HG03469 (cell line): ENCODE measurements around the gene ITGA11.

Experiments used
- ATAC-seq: cut with Tn5 transposase; IDR thresholded peaks from one replicate; pipeline ENCODE4 v1.9.1; 2021; ENCODE audit warnings: mild to moderate bottlenecking, moderate library complexity, moderate number of reproducible peaks; ENCODE audit not compliant: unreplicated experiment

ITGA11 gene

DNA sequence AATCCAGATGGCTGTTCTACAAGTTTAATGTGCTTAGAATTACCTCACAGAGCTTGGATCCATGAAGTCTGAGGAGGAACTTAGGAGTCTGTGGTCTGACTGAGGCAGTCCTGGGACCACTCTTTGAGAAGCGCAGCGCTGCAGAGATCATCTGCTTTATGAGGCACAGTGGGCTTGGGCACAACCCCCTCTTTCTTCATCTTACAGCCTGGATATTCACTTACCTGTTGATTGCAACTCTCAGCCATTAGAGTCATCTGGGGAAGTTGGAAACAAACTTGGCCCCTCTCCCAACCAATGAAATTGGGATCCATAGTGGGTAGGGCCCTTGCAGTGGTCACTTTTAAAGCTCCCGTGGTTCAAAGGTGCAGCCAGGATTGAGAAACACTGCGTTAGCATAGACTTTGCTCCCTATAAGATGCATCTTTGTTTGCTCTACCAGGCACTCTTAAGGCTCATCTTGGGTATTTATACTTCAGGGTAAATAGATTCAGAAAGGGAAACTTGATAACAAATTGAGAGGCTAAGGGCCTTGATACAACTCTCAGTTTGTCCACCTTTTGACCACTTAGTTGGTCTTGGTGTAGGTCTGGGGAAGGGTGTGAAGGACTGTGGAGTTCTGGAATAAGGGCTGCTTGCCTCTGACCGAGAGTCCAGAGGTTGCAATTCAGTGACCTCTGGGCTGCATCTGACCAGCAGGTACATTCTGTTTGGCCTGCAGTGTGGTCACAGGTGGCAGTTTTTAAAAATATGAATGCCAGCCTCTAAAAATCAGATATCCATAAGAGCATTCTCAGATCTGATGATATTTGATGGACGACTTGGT lies 131.6 kb downstream of the ITGA11 start:
- no peak for ATAC-seq

GRCh38 chr15:68299436-68299835 lies 132.5 kb downstream of the ITGA11 start:
- ATAC-seq: no peak

- ATAC-seq: peak; percentile 53
These were observed 133.0 kb downstream of the ITGA11 start for GRCh38 chr15:68298882-68299381.

- no peak for ATAC-seq
These were observed 133.6 kb downstream of the ITGA11 start for GRCh38 chr15:68298336-68298735.

- ATAC-seq: no peak
These were observed 136.8 kb downstream of the ITGA11 start for GRCh38 chr15:68295014-68295805.

- ATAC-seq: no peak
These were observed 139.0 kb downstream of the ITGA11 start for GRCh38 chr15:68292967-68293366.

DNA sequence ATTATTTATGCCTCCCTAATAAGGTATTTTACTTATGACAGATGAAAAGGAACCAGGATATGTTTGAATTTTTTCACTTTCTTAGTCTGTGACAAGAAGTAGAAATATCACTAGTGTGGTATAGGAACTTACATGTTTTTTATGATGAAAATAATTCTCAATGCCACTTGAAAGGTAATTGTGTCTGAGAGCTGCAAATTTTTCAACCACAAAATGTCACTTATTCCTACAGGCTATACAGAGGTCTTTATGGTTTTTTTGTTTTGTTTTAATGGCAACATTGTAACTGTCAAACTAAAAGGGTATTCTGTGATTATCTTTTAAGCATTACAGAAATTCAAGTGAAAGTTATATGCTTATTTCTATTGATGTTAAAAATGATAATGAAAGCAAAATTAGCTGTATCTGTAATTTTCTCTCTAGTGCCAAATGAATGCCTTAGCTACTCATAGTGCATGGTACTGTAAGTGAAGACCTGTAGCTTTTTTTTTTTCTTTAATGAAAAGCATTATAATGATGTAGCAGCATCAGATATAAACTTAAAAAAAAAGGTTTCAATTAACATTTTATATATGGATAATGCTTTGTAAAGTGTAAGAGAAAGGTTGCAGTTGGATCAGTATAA lies 139.7 kb downstream of the ITGA11 start:
- no peak for ATAC-seq

DNA sequence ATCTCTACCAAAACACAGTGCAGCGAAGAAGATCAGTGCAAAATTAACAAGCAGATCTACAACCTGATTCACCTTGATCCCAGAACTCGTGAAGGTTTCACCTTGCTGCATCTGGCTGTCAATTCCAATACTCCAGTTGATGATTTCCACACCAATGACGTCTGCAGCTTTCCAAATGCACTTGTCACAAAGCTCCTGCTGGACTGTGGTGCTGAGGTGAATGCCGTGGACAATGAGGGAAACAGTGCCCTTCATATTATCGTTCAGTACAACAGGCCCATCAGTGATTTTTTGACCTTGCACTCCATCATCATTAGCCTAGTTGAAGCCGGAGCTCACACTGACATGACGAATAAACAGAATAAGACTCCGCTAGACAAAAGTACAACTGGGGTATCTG lies 141.2 kb downstream of the ITGA11 start:
- ATAC-seq: no peak

DNA sequence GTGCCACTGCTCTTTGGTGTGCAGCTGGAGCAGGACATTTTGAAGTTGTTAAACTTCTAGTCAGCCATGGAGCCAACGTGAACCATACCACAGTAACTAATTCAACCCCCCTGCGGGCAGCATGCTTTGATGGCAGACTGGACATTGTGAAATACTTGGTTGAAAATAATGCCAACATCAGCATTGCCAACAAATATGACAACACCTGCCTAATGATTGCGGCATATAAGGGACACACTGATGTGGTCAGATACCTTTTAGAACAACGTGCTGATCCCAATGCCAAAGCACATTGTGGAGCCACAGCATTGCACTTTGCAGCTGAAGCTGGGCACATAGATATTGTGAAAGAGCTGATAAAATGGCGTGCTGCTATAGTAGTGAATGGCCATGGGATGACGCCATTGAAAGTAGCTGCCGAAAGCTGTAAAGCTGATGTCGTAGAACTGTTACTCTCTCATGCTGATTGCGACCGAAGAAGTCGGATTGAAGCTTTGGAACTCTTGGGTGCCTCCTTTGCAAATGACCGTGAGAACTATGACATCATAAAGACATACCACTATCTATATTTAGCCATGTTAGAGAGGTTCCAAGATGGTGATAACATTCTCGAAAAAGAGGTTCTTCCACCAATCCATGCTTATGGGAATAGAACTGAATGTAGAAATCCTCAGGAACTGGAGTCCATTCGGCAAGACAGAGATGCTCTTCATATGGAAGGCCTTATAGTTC lies 142.2 kb downstream of the ITGA11 start:
- ATAC-seq: no peak

DNA sequence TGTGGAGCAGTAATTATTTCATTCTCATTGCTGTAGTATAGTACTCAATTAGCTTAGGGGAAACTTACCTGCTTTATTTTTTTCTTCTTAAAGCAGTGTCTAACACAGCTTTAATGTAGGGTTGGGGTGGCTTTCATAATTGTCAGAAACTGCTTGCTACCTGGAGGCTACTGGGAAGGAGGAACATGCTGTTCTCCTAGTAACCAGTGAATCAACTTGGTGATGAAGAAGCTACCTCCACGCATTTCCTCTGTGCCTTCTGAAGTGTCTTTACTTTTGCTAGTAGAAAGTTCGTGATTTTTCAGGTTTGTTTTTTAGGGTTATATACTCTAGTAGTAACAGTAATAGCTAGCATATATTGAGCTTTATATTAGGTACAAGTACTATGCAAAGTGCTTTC lies 142.9 kb downstream of the ITGA11 start:
- ATAC-seq: no peak

DNA sequence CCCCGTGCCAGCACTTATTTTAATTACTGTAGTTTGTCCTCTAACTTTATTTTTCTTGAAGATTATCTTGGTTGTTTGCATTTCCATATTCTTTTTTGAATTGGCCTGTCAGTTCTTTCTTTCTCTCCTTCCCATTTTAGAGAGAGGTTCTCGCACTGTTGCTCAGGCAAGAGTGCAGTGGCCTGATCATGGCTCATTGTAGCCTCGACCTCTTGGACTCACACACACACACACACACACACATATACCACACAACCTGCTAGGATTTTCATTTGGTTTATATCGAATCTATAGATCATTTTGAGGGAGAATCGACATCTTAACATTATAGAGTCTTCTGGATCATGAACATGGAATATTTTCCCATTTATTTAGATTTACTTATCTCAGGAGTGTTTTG lies 145.7 kb downstream of the ITGA11 start:
- ATAC-seq: no peak

GRCh38 chr15:68285259-68285980 lies 146.5 kb downstream of the ITGA11 start:
- ATAC-seq: no peak

DNA sequence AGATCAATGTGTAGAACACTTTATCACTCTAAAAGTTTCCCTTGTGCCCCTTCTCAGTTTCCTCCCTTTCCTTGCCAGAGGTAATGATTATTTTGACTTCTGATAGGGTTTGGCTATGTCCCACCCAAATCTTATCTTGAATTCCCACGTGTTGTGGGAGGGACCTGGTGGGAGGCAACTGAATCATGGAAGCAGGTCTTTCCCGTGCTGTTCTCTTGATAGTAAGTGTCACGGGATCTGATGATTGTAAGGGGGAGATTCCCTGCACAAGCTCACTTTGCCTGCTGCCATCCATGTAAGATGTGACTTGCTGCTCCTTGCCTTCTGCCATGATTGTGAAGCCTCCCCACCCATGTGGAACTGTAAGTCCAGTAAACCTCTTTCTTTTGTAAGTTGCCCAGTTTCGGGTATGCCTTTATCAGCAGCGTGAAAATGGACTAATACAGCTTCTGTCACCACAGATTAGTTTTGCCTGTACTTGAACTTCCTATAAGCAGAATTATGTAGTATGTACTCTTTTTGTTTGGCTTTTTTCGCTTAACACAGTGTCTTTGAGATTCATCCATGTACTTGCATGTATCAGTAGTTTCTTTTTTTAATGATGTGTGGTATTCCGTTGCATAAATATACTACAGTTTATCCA lies 147.2 kb downstream of the ITGA11 start:
- no peak for ATAC-seq

DNA sequence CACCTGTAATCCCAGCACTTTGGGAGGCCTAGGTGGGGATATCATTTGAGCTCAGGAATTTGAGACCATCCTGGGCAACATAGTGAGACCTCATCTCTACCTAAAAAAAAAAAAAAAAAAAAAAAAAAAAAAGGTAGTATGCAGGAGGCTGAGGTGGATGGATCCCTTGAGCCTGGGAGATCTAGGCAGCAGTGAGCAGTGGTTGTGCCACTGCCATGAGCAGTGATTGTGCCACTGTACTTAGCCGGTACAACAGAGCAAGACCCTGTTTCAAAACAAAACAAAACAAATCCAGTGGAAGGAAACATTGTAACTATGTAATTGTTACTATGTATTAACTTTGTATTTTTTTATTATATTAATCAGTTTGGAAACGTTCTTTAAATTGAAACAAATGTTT lies 148.6 kb downstream of the ITGA11 start:
- ATAC-seq: no peak

GRCh38 chr15:68281008-68281407 lies 151.0 kb downstream of the ITGA11 start:
- no peak for ATAC-seq

DNA sequence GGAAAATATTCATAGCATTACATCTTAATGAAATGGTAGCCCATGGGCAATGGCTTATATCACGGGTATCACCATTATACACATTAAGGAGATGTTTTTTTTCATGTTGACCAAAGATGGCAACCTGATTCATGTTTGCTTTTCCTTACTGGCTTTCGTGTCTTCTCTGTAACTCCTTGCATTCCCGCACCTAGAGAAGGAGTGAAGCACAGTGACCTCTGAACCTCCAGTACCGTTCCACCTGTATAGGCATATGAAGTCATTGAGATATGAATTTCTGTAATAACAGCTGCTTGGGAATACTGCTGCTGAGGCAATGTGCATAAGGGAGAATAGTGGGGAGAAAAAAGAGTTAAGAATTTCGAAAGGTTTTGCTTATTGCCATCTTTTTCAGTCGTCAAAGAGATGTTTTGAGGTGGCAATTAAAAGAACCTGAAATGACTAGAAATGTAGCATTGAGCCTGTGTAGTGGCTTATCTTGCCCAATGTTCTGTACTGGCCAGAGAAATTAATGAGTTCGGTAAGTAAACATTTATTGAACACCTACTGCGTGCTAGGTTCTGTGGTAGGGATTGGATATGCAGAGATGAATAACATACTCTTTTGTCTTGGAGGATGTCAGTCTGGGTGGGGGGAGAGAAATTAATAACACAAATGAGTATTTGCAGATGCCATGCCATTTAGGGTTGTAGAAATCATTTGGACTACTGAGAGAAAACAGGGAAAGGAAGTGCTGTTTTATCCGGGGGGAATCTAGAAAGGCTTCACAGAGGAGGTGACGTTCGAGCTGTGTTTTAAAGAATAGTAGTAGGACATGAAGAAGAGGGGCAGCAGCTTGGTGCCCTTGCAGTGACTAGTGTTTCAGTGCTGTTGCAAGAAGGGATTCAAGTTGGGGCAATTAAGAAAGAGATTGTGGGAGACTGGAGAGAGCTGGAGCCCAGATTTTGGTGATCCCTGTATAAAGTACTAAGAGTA lies 151.9 kb downstream of the ITGA11 start:
- no peak for ATAC-seq

- ATAC-seq: no peak
These were observed 153.2 kb downstream of the ITGA11 start for GRCh38 chr15:68278595-68279405.

DNA sequence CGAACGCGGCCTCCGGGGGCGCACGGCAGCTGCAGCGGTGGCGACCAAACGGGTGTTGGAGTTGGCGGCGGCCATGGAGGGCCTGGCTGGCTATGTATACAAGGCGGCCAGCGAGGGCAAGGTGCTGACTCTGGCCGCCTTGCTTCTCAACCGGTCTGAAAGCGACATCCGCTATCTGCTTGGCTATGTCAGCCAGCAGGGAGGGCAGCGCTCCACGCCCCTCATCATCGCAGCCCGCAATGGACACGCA lies 153.7 kb downstream of the ITGA11 start:
- no peak for ATAC-seq
